ENCODE data around the gene AJAP1.

The AJAP1 gene

GRCh38 chr1:4830707-4831106 lies 176.3 kb downstream of the AJAP1 start:
- no peak overlapping the region for H3K27ac ChIP-seq (replicated peaks)
- TF ChIP-seq CTCF (IDR thresholded peaks at IDR 0.05; ENCODE audit: insufficient read depth, low read length) = no peak
- no peak for TF ChIP-seq REST (IDR thresholded peaks at IDR 0.05; ENCODE audit: insufficient replicate concordance, low read depth)
- no peak for TF ChIP-seq GABPA (IDR thresholded peaks at IDR 0.05; ENCODE audit: low read depth)
- no peak for TF ChIP-seq POLR2AphosphoS5 (IDR thresholded peaks at IDR 0.05; ENCODE audit: low read depth)
- no peak for TF ChIP-seq SPI1 (IDR thresholded peaks at IDR 0.05; ENCODE audit: borderline replicate concordance, low read depth)
- no peak for DNase-seq (ENCODE audit: low read depth in 1 of 2, low spot score in 1 of 2)
- no peaks in the 10 kb centered on the region for H3K27me3 ChIP-seq (ENCODE audit: insufficient read depth, poor library complexity, severe bottlenecking)
- no peak overlapping the region for H3K4me3 ChIP-seq (replicated peaks; ENCODE audit: insufficient read depth, low read length)

GRCh38 chr1:4836574-4836973 lies 182.2 kb downstream of the AJAP1 start:
- H3K27ac ChIP-seq (replicated peaks) = no peak overlapping the region
- no peak for DNase-seq (ENCODE audit: low read depth in 1 of 2, low spot score in 1 of 2)

DNA sequence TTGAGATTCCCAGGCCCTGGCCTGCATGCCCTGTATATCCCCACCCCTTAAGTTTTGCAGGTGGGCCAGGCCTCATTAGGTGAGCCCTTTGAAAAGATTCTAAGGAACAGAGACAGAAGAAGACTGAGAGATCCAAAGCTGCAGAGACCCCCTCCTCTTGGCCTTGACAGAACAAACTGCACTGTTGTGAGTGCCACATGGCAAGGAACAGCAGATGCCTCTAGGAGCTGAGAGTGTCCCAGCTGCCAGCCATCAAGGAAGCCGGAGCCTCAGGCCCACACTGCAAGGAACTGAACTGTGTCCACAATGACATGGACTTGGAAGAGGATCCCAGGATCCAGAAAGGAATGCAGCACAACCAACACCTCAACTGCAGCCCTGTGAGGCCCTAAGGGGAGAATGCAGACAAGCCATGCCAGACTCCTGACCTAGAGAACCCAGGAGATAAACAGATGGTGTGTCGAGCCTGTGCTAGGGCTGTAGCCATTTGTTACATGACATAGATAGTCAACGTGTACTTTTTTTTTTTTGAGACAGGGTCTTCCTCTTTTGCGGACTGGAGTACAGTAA lies 182.7 kb downstream of the AJAP1 start:
- no peaks in the 10 kb centered on the region for H3K27me3 ChIP-seq (ENCODE audit: insufficient read depth, poor library complexity, severe bottlenecking)
- H3K4me3 ChIP-seq (replicated peaks; ENCODE audit: insufficient read depth, low read length) = no peak overlapping the region
- TF ChIP-seq REST (IDR thresholded peaks at IDR 0.05; ENCODE audit: insufficient replicate concordance, low read depth) (no peak), POLR2AphosphoS5 (IDR thresholded peaks at IDR 0.05; ENCODE audit: low read depth) (no peak), GABPA (IDR thresholded peaks at IDR 0.05; ENCODE audit: low read depth) (no peak), CTCF (IDR thresholded peaks at IDR 0.05; ENCODE audit: insufficient read depth, low read length) (no peak), SPI1 (IDR thresholded peaks at IDR 0.05; ENCODE audit: borderline replicate concordance, low read depth) (no peak)
- no peak for DNase-seq (ENCODE audit: low read depth in 1 of 2, low spot score in 1 of 2)
- no peak overlapping the region for H3K27ac ChIP-seq (replicated peaks)

More at GRCh38 chr1:4836574-4836973, 182.2 kb downstream of the AJAP1 start:
- TF ChIP-seq GABPA (IDR thresholded peaks at IDR 0.05; ENCODE audit: low read depth) (no peak), POLR2AphosphoS5 (IDR thresholded peaks at IDR 0.05; ENCODE audit: low read depth) (no peak), SPI1 (IDR thresholded peaks at IDR 0.05; ENCODE audit: borderline replicate concordance, low read depth) (no peak)
- H3K27me3 ChIP-seq (ENCODE audit: insufficient read depth, poor library complexity, severe bottlenecking) = no peaks in the 10 kb centered on the region
- H3K4me3 ChIP-seq (replicated peaks; ENCODE audit: insufficient read depth, low read length) = no peak overlapping the region

- no peaks in the 10 kb centered on the region for H3K27me3 ChIP-seq (ENCODE audit: insufficient read depth, poor library complexity, severe bottlenecking)
- TF ChIP-seq CTCF (IDR thresholded peaks at IDR 0.05; ENCODE audit: insufficient read depth, low read length) = no peak
- no peak for TF ChIP-seq SPI1 (IDR thresholded peaks at IDR 0.05; ENCODE audit: borderline replicate concordance, low read depth)
- TF ChIP-seq GABPA (IDR thresholded peaks at IDR 0.05; ENCODE audit: low read depth) = no peak
- TF ChIP-seq REST (IDR thresholded peaks at IDR 0.05; ENCODE audit: insufficient replicate concordance, low read depth) = no peak
- TF ChIP-seq POLR2AphosphoS5 (IDR thresholded peaks at IDR 0.05; ENCODE audit: low read depth) = no peak
- no peak for DNase-seq (ENCODE audit: low read depth in 1 of 2, low spot score in 1 of 2)
- H3K27ac ChIP-seq (replicated peaks) = no peak overlapping the region
- no peak overlapping the region for H3K4me3 ChIP-seq (replicated peaks; ENCODE audit: insufficient read depth, low read length)
Observed at GRCh38 chr1:4837752-4838151, 183.3 kb downstream of the AJAP1 start.
